Brain microvascular endothelial cell (primary cell): Measurements from ENCODE around the gene OR10D3.

ENCODE experiments used
- DNase-seq: peaks from one replicate; pipeline ENCODE4 v3.0.0-alpha.2; 2020
- H3K27ac ChIP-seq: fragments of 250-450 bp; sonication (Bioruptor Pico); 2 replicates; pipeline ENCODE4 v1.5.1; 2020; ENCODE audit warnings: mild to moderate bottlenecking, moderate library complexity
- H3K27me3 ChIP-seq: fragments of 250-450 bp; sonication (Bioruptor Pico); replicated peaks from 2 replicates; pipeline ENCODE4 v1.5.1; 2020; ENCODE audit warnings: mild to moderate bottlenecking
- H3K36me3 ChIP-seq: fragments of 250-450 bp; sonication (Bioruptor Pico); replicated peaks from 2 replicates; pipeline ENCODE4 v1.5.1; 2020; ENCODE audit warnings: mild to moderate bottlenecking
- H3K4me3 ChIP-seq: 2 replicates; pipeline ENCODE4 v1.5.1; 2011; ENCODE audit warnings: low read depth, mild to moderate bottlenecking, control low read depth, low read length, moderate library complexity
- CTCF ChIP-seq: IDR thresholded peaks from 2 replicates; pipeline ENCODE4 v1.5.1; 2011; ENCODE audit warnings: low read depth, mild to moderate bottlenecking, moderate library complexity, low read length, control low read depth, inconsistent platforms; ENCODE audit errors: missing control alignments
- in situ Hi-C: cut with HindIII; loops from 2 replicates; pipeline ENCODE4 v1.10.0; 2017; ENCODE audit warnings: low sequenced_read_pairs, low pct_ligation_motif_present

Gene OR10D3

GRCh38 chr11:124183068-124183467 is at the start of gene OR10D3:
OR10D3 (plus strand) TSS chr11:124183345; CDS start chr11:124185270, 1,925 bp downstream.
- no peak for DNase-seq
- Histone ChIP-seq H3K4me3 (no peak within 1 kb of the TSS), H3K27me3 (no peaks in the 10 kb centered on the region), H3K36me3 (no peaks in the 10 kb centered on the region), H3K27ac (no peak within 1 kb of the TSS)
- no peak for TF ChIP-seq CTCF
- in situ Hi-C loops = no loop called here

GRCh38 chr11:124143034-124143433 is 40.1 kb upstream of the OR10D3 start:
- no peak for DNase-seq
- Histone ChIP-seq H3K27me3 (no peaks in the 10 kb centered on the region), H3K27ac (no peak overlapping the region), H3K36me3 (no peaks in the 10 kb centered on the region), H3K4me3 (no peak overlapping the region)
- in situ Hi-C loops = no loop called here
- TF ChIP-seq CTCF = no peak

GRCh38 chr11:124147951-124148350 is 35.2 kb upstream of the OR10D3 start:
- DNase-seq = no peak
- in situ Hi-C loops = no loop called here
- Histone ChIP-seq H3K27me3 (no peaks in the 10 kb centered on the region), H3K27ac (no peak overlapping the region), H3K36me3 (no peaks in the 10 kb centered on the region), H3K4me3 (no peak overlapping the region)
- no peak for TF ChIP-seq CTCF

GRCh38 chr11:124150684-124151083 is 32.5 kb upstream of the OR10D3 start:
- H3K27ac ChIP-seq = no peak overlapping the region
- H3K4me3 ChIP-seq = no peak overlapping the region
- DNase-seq = no peak
- no peak for TF ChIP-seq CTCF
- H3K36me3 ChIP-seq = no peaks in the 10 kb centered on the region
- in situ Hi-C loops = no loop called here
- H3K27me3 ChIP-seq = no peaks in the 10 kb centered on the region

- H3K27me3 ChIP-seq = no peaks in the 10 kb centered on the region
- no peak overlapping the region for H3K27ac ChIP-seq
- H3K36me3 ChIP-seq = no peaks in the 10 kb centered on the region
- no peak overlapping the region for H3K4me3 ChIP-seq
- no peak for TF ChIP-seq CTCF
- in situ Hi-C loops = no loop called here
- no peak for DNase-seq
Observed at GRCh38 chr11:124152770-124153407, 30.3 kb upstream of the OR10D3 start.

- Histone ChIP-seq H3K27ac (no peak overlapping the region), H3K36me3 (no peaks in the 10 kb centered on the region), H3K27me3 (no peaks in the 10 kb centered on the region), H3K4me3 (no peak overlapping the region)
- no peak for TF ChIP-seq CTCF
- no peak for DNase-seq
- in situ Hi-C loops = no loop called here
Observed at GRCh38 chr11:124153821-124154220, 29.3 kb upstream of the OR10D3 start.
